ENCODE results near the gene PCDHGA12. TPM values are rescaled to one million over a fixed set of nuclear protein-coding genes. Genes with fewer than 3 reads are reported as not detected.

The PCDHGA12 gene
- total RNA-seq, 1 donor, result 39.7 TPM

DNA sequence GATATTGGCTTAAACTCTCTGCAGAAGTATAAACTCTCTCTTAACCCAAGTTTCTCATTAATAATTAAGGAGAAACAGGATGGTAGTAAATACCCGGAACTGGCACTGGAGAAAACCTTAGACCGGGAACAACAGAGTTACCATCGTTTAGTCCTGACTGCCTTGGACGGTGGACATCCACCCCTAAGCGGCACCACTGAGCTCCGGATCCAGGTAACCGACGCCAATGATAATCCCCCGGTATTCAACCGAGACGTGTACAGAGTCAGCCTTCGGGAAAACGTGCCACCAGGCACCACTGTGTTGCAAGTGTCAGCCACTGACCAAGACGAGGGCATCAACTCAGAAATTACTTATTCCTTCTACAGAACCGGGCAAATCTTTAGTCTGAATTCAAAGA lies 31.7 kb upstream of the PCDHGA12 start:
- H3K4me3 ChIP-seq (ENCODE audit: low read depth, low read length), result peak overlapping the region; percentile 27
- TF ChIP-seq, protein P1, sequence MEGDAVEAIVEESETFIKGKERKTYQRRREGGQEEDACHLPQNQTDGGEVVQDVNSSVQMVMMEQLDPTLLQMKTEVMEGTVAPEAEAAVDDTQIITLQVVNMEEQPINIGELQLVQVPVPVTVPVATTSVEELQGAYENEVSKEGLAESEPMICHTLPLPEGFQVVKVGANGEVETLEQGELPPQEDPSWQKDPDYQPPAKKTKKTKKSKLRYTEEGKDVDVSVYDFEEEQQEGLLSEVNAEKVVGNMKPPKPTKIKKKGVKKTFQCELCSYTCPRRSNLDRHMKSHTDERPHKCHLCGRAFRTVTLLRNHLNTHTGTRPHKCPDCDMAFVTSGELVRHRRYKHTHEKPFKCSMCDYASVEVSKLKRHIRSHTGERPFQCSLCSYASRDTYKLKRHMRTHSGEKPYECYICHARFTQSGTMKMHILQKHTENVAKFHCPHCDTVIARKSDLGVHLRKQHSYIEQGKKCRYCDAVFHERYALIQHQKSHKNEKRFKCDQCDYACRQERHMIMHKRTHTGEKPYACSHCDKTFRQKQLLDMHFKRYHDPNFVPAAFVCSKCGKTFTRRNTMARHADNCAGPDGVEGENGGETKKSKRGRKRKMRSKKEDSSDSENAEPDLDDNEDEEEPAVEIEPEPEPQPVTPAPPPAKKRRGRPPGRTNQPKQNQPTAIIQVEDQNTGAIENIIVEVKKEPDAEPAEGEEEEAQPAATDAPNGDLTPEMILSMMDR (IDR thresholded peaks at IDR 0.05; ENCODE audit: insufficient read depth, low read length), result no peak
- no peak for DNase-seq (ENCODE audit: low read depth)

DNA sequence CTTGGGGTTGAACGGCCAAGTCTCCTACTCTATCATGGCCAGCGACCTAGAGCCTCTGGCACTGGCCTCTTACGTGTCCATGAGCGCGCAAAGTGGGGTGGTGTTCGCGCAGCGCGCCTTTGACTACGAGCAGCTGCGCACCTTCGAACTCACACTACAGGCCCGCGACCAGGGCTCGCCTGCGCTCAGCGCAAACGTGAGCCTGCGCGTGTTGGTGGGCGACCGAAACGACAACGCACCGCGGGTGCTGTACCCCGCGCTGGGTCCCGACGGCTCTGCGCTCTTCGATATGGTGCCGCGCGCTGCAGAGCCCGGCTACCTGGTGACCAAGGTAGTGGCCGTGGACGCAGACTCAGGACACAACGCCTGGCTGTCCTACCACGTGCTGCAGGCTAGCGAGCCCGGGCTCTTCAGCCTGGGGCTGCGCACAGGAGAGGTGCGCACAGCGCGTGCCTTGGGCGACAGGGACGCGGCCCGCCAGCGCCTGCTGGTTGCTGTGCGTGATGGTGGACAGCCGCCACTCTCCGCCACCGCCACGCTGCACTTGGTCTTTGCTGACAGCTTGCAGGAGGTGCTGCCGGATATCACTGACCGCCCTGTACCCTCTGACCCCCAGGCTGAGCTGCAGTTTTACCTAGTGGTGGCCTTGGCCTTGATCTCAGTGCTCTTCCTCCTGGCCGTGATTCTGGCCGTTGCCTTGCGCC lies 30.6 kb upstream of the PCDHGA12 start:
- TF ChIP-seq, protein P1 (IDR thresholded peaks at IDR 0.05; ENCODE audit: insufficient read depth, low read length), result no peak
- H3K4me3 ChIP-seq (ENCODE audit: low read depth, low read length), result no peak overlapping the region
- DNase-seq (ENCODE audit: low read depth), result no peak

DNA sequence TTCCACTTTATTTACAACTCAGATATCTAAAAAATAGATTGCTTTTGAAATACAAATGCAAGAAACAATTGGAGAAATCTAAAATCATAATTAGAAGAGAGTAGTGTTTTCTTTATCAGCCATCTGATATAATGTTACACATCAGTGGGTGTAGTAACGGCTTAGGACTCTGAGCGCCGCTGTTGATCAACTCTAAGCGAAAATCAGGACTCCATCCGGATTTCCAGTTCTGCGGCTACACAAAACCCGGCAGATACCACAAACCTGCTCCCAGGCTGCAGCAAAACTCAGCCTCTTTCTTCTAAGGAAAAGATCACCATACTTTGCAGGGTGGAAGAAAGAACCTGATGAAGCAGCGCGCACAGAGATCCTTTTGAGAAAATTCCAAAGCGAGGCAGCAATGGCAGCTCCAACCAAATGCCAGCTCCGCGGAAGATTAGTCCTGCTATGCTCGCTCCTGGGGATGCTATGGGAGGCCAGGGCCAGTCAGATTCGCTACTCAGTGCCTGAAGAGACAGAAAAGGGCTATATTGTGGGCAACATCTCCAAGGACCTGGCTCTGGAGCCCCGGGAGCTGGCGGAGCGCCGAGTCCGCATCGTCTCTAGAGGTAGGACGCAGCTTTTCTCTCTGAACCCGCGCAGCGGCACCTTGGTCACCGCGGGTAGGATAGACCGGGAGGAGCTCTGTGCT lies 27.6 kb upstream of the PCDHGA12 start, which contains the start of gene PCDHGA9:
TSS of gene PCDHGA9 (plus strand) at position 226 of the 691 bp plus-strand sequence. CDS start at position 401, 175 bp downstream.
- peak; percentile 59 for DNase-seq (ENCODE audit: low read depth)
- peak within 1 kb of the TSS; percentile 56 for H3K4me3 ChIP-seq (ENCODE audit: low read depth, low read length)
- TF ChIP-seq, protein P1 (IDR thresholded peaks at IDR 0.05; ENCODE audit: insufficient read depth, low read length), result peak; percentile 48

DNA sequence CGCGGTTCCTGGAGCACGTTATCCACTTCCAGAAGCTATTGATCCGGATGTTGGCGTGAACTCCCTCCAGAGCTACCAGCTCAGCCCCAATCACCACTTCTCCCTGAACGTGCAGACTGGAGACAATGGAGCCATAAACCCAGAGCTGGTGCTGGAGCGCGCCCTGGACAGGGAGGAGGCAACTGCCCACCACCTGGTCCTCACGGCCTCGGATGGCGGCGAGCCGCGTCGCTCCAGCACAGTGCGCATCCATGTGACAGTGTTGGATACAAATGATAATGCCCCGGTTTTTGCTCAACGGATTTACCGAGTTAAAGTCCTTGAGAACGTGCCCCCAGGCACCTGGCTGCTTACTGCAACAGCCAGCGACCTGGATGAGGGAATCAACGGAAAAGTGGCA lies 26.9 kb upstream of the PCDHGA12 start:
- TF ChIP-seq, protein P1 (IDR thresholded peaks at IDR 0.05; ENCODE audit: insufficient read depth, low read length), result no peak
- no peak overlapping the region for H3K4me3 ChIP-seq (ENCODE audit: low read depth, low read length)
- DNase-seq (ENCODE audit: low read depth), result no peak

DNA sequence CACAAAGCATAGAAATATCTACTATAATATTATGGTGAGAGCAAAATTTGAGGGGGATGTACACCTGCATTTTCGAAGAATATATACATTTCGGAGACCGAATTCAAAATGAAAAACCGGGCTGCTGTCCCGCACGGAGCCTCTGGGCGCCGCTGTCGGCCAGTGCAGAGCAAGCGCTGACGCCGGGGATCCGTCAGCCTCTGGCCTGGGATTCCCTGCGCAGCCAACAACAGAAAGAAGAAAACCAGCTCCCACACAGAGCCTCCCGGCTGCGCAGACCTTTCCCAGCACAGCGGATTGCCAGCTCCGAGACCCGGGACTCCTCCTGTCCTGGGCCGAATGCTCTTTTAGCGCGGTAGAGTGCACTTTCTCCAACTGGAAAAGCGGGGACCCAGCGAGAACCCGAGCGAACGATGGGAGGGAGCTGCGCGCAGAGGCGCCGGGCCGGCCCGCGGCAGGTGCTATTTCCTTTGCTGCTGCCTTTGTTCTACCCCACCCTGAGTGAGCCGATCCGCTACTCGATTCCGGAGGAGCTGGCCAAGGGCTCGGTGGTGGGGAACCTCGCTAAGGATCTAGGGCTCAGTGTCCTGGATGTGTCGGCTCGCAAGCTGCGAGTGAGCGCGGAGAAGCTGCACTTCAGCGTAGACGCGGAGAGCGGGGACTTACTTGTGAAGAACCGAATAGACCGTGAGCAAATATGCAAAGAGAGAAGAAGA lies 22.4 kb upstream of the PCDHGA12 start, which contains the start of gene PCDHGB6:
TSS of gene PCDHGB6 (plus strand) at position 232 of the 716 bp plus-strand sequence. CDS start at position 414, 182 bp downstream.
- TF ChIP-seq, protein P1 (IDR thresholded peaks at IDR 0.05; ENCODE audit: insufficient read depth, low read length), result peak; percentile 83
- peak; percentile 61 for DNase-seq (ENCODE audit: low read depth)
- peak within 1 kb of the TSS; percentile 56 for H3K4me3 ChIP-seq (ENCODE audit: low read depth, low read length)

DNA sequence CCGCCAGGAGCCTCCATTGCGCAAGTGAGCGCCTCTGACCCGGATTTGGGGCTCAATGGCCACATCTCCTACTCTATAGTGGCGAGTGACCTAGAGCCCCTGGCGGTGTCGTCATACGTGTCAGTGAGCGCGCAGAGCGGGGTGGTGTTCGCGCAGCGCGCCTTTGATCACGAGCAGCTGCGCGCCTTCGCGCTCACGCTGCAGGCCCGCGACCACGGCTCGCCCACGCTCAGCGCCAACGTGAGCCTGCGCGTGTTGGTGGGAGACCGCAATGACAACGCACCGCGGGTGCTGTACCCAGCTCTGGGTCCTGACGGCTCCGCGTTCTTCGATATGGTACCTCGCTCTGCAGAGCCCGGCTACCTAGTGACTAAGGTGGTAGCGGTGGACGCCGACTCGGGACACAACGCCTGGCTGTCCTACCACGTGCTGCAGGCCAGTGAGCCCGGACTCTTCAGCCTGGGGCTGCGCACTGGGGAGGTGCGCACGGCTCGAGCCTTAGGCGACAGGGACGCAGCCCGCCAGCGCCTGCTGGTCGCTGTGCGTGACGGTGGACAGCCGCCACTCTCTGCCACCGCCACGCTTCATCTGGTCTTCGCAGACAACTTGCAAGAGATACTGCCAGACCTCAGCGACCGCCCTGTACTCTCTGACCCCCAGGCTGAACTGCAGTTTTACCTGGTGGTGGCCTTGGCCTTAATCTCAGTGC lies 20.6 kb upstream of the PCDHGA12 start:
- DNase-seq (ENCODE audit: low read depth), result no peak
- no peak overlapping the region for H3K4me3 ChIP-seq (ENCODE audit: low read depth, low read length)
- TF ChIP-seq, protein P1 (IDR thresholded peaks at IDR 0.05; ENCODE audit: insufficient read depth, low read length), result no peak
